Thymus (tissue), 11 donors: Measurements from ENCODE around the gene THOC5. TPM values are rescaled to one million over a fixed set of nuclear protein-coding genes. Genes with fewer than 3 reads are reported as not detected.

Experiments used
- DNase-seq, 9 donors: peaks; one replicate each; pipeline ENCODE4 v3.0.0-alpha.2; 2013; ENCODE audit warnings: low spot score in 9 of 9, low read depth in 6 of 9, missing footprints in 1 of 9
- H3K27ac ChIP-seq, 2 donors: one replicate each; pipeline ENCODE4 v1.5.1; 2013; ENCODE audit warnings: control low read depth in 1 of 2, low read depth in 1 of 2, low read length in 1 of 2, mild to moderate bottlenecking in 1 of 2, moderate library complexity in 1 of 2
- H3K27me3 ChIP-seq, 2 donors: one replicate each; pipeline ENCODE4 v1.5.1; 2013; ENCODE audit warnings: low read length in 1 of 2; ENCODE audit not compliant: control insufficient read depth in 2 of 2, insufficient read depth in 1 of 2
- H3K36me3 ChIP-seq, 2 donors: one replicate each; pipeline ENCODE4 v1.5.1; 2013; ENCODE audit warnings: low read length in 1 of 2, mild to moderate bottlenecking in 1 of 2, moderate library complexity in 1 of 2; ENCODE audit not compliant: control insufficient read depth in 2 of 2, insufficient read depth in 2 of 2
- H3K4me1 ChIP-seq, 2 donors: one replicate each; pipeline ENCODE4 v1.5.1; 2013; ENCODE audit warnings: low read length in 2 of 2; ENCODE audit not compliant: control insufficient read depth in 2 of 2, insufficient read depth in 2 of 2
- H3K4me3 ChIP-seq, 2 donors: one replicate each; pipeline ENCODE4 v1.5.1; 2013; ENCODE audit warnings: low read length in 2 of 2, control low read depth in 1 of 2, mild to moderate bottlenecking in 1 of 2
- H3K9me3 ChIP-seq, 2 donors: one replicate each; pipeline ENCODE4 v1.5.1; 2013; ENCODE audit warnings: low read length in 1 of 2, mild to moderate bottlenecking in 1 of 2; ENCODE audit not compliant: control insufficient read depth in 2 of 2, insufficient read depth in 1 of 2
- WGBS: extraction: QIAGEN DNeasy Blood & Tissue Kit; methylation state at CpG from one replicate; pipeline ENCODE4 v1.1.7; 2013; 5-methylcytosine and 5-hydroxymethylcytosine counted together
- polyA plus RNA-seq: library from polyadenylated mRNA; stranded (reverse); fragments of 200-250 nt; gene quantifications from one replicate; pipeline ENCODE4 v1.2.3, GENCODE V29; 2013
- total RNA-seq: library from RNA; stranded (reverse); fragments of 120-200 nt; gene quantifications from one replicate; pipeline ENCODE4 v1.2.4, GENCODE V29; 2013
- donor health status: healthy.

THOC5 gene
- total and polyA plus RNA-seq, 2 donors, result 15.8 to 31.4 TPM

GRCh38 chr22:29483254-29483653 is 70.3 kb downstream of the THOC5 start:
- no peak overlapping the region for H3K27ac ChIP-seq
- H3K9me3 ChIP-seq, result peaks cover 0 to 9% of the 10 kb centered on the region in 2 donors
- 97% methylated on average over 13 of the region's 13 CpGs for WGBS
- no peak for DNase-seq
- no peak overlapping the region for H3K4me3 ChIP-seq
- no peaks in the 10 kb centered on the region for H3K36me3 ChIP-seq
- peaks cover 0 to 10% of the 10 kb centered on the region in 2 donors for H3K4me1 ChIP-seq
- peaks cover 33 to 51% of the 10 kb centered on the region in 2 donors for H3K27me3 ChIP-seq

GRCh38 chr22:29482726-29483125 is 70.8 kb downstream of the THOC5 start:
- DNase-seq, result no peak
- H3K4me3 ChIP-seq, result no peak overlapping the region
- H3K4me1 ChIP-seq, result peaks cover 0 to 14% of the 10 kb centered on the region in 2 donors
- no peaks in the 10 kb centered on the region for H3K36me3 ChIP-seq
- 97% methylated on average over 7 of the region's 7 CpGs for WGBS
- H3K9me3 ChIP-seq, result peaks cover 0 to 9% of the 10 kb centered on the region in 2 donors
- H3K27ac ChIP-seq, result no peak overlapping the region
- peaks cover 36 to 56% of the 10 kb centered on the region in 2 donors for H3K27me3 ChIP-seq

GRCh38 chr22:29482253-29482652 is 71.3 kb downstream of the THOC5 start:
- H3K4me1 ChIP-seq, result peaks cover 0 to 14% of the 10 kb centered on the region in 2 donors
- H3K4me3 ChIP-seq, result no peak overlapping the region
- H3K27me3 ChIP-seq, result peaks cover 36 to 61% of the 10 kb centered on the region in 2 donors
- no peaks in the 10 kb centered on the region for H3K36me3 ChIP-seq
- WGBS, result 70% methylated on average over 11 of the region's 11 CpGs
- DNase-seq, result no peak
- peaks cover 0 to 9% of the 10 kb centered on the region in 2 donors for H3K9me3 ChIP-seq
- H3K27ac ChIP-seq, result no peak overlapping the region

- Histone ChIP-seq H3K27ac (no peak overlapping the region), H3K9me3 (peaks cover 0 to 9% of the 10 kb centered on the region in 2 donors), H3K4me1 (peaks cover 0 to 14% of the 10 kb centered on the region in 2 donors), H3K4me3 (no peak overlapping the region), H3K36me3 (no peaks in the 10 kb centered on the region), H3K27me3 (peaks cover 36 to 69% of the 10 kb centered on the region in 2 donors)
- 20% methylated on average over 15 of the region's 15 CpGs for WGBS
- no peak for DNase-seq
Measured at GRCh38 chr22:29481265-29482000, 72.1 kb downstream of the THOC5 start.

GRCh38 chr22:29480512-29481264 is 72.9 kb downstream of the THOC5 start:
- Histone ChIP-seq H3K27ac (no peak overlapping the region), H3K4me1 (peaks cover 0 to 14% of the 10 kb centered on the region in 2 donors), H3K9me3 (peaks cover 0 to 9% of the 10 kb centered on the region in 2 donors), H3K4me3 (no peak overlapping the region), H3K36me3 (no peaks in the 10 kb centered on the region), H3K27me3 (peaks cover 38 to 73% of the 10 kb centered on the region in 2 donors)
- 21% methylated on average over 107 of the region's 107 CpGs for WGBS
- peak in 2 of 9 donors; percentile 42 to 46 for DNase-seq

GRCh38 chr22:29480262-29480511 is 73.4 kb downstream of the THOC5 start:
- Histone ChIP-seq H3K4me3 (no peak overlapping the region), H3K36me3 (no peaks in the 10 kb centered on the region), H3K27ac (no peak overlapping the region), H3K27me3 (peaks cover 38 to 77% of the 10 kb centered on the region in 2 donors), H3K4me1 (peaks cover 0 to 14% of the 10 kb centered on the region in 2 donors), H3K9me3 (peaks cover 0 to 9% of the 10 kb centered on the region in 2 donors)
- DNase-seq, result no peak
- WGBS, result 10% methylated on average over 39 of the region's 39 CpGs

GRCh38 chr22:29479417-29480261 is 73.9 kb downstream of the THOC5 start, which contains the start of gene NEFH:
TSS of gene NEFH (plus strand) at chr22:29480218. CDS start at chr22:29480263, 45 bp downstream.
- DNase-seq, result no peak
- H3K4me3 ChIP-seq, result no peak within 1 kb of the TSS
- peaks cover 0 to 14% of the 10 kb centered on the region in 2 donors for H3K4me1 ChIP-seq
- H3K27ac ChIP-seq, result no peak within 1 kb of the TSS
- H3K27me3 ChIP-seq, result peaks cover 38 to 77% of the 10 kb centered on the region in 2 donors
- H3K36me3 ChIP-seq, result no peaks in the 10 kb centered on the region
- H3K9me3 ChIP-seq, result peaks cover 0 to 9% of the 10 kb centered on the region in 2 donors
- 14% methylated on average over 48 of the region's 48 CpGs for WGBS

GRCh38 chr22:29478326-29479276 is 75.0 kb downstream of the THOC5 start:
- H3K9me3 ChIP-seq, result peaks cover 0 to 9% of the 10 kb centered on the region in 2 donors
- no peaks in the 10 kb centered on the region for H3K36me3 ChIP-seq
- peaks cover 38 to 80% of the 10 kb centered on the region in 2 donors for H3K27me3 ChIP-seq
- DNase-seq, result peak in 7 of 9 donors; percentile 6 to 65 (median 39)
- 12% methylated on average over 21 of the region's 21 CpGs for WGBS
- H3K4me1 ChIP-seq, result peaks cover 0 to 14% of the 10 kb centered on the region in 2 donors
- no peak overlapping the region for H3K4me3 ChIP-seq
- H3K27ac ChIP-seq, result no peak overlapping the region
